ENCODE results near the gene OR51F2.
"Not testable (repeated sequence)": the region's sequence is repeated elsewhere in the genome, so short reads cannot be mapped to it uniquely, and the experiment has no call there.

Gene OR51F2

GRCh38 chr11:4830346-4830745, 9.2 kb downstream of the OR51F2 start:
- Histone ChIP-seq H3K27ac (ENCODE audit: insufficient read depth, low read length, poor library complexity, severe bottlenecking) (no peak overlapping the region), H3K9me3 (ENCODE audit: control insufficient read depth, low read length) (no peaks in the 10 kb centered on the region), H3K4me3 (ENCODE audit: insufficient read depth, low read depth, low read length, poor library complexity, severe bottlenecking) (no peak overlapping the region), H3K27me3 (replicated peaks; ENCODE audit: control insufficient read depth, insufficient read depth, low read length, poor library complexity, severe bottlenecking) (no peaks in the 10 kb centered on the region), H3K36me3 (ENCODE audit: control insufficient read depth, insufficient read depth, low read length) (no peaks in the 10 kb centered on the region), H3K4me1 (ENCODE audit: control insufficient read depth, insufficient read depth, low read length, poor library complexity, severe bottlenecking) (no peaks in the 10 kb centered on the region)
- DNase-seq, result no peak

- H3K27me3 ChIP-seq (replicated peaks; ENCODE audit: control insufficient read depth, insufficient read depth, low read length, poor library complexity, severe bottlenecking), result no peaks in the 10 kb centered on the region
- H3K27ac ChIP-seq (ENCODE audit: insufficient read depth, low read length, poor library complexity, severe bottlenecking), result no peak overlapping the region
- H3K4me1 ChIP-seq (ENCODE audit: control insufficient read depth, insufficient read depth, low read length, poor library complexity, severe bottlenecking), result no peaks in the 10 kb centered on the region
- no peak for DNase-seq
- H3K4me3 ChIP-seq (ENCODE audit: insufficient read depth, low read depth, low read length, poor library complexity, severe bottlenecking), result no peak overlapping the region
- no peaks in the 10 kb centered on the region for H3K9me3 ChIP-seq (ENCODE audit: control insufficient read depth, low read length)
- H3K36me3 ChIP-seq (ENCODE audit: control insufficient read depth, insufficient read depth, low read length), result no peaks in the 10 kb centered on the region
These were observed 9.8 kb downstream of the OR51F2 start for GRCh38 chr11:4830909-4831308.

- no peaks in the 10 kb centered on the region for H3K9me3 ChIP-seq (ENCODE audit: control insufficient read depth, low read length)
These were observed 18.9 kb downstream of the OR51F2 start for GRCh38 chr11:4839851-4840549.

GRCh38 chr11:4848908-4849532, 27.9 kb downstream of the OR51F2 start, which contains the start of gene OR51S1:
OR51S1 (minus strand) TSS chr11:4849208; CDS start chr11:4849208, 0 bp downstream.
- H3K9me3 ChIP-seq (ENCODE audit: control insufficient read depth, low read length), result no peaks in the 10 kb centered on the region
- no peak within 1 kb of the TSS for H3K4me3 ChIP-seq (ENCODE audit: insufficient read depth, low read depth, low read length, poor library complexity, severe bottlenecking)
- no peaks in the 10 kb centered on the region for H3K27me3 ChIP-seq (replicated peaks; ENCODE audit: control insufficient read depth, insufficient read depth, low read length, poor library complexity, severe bottlenecking)
- no peak within 1 kb of the TSS for H3K27ac ChIP-seq (ENCODE audit: insufficient read depth, low read length, poor library complexity, severe bottlenecking)
- no peaks in the 10 kb centered on the region for H3K36me3 ChIP-seq (ENCODE audit: control insufficient read depth, insufficient read depth, low read length)
- H3K4me1 ChIP-seq (ENCODE audit: control insufficient read depth, insufficient read depth, low read length, poor library complexity, severe bottlenecking), result no peaks in the 10 kb centered on the region
- DNase-seq, result no peak

More at GRCh38 chr11:4839851-4840549, 18.9 kb downstream of the OR51F2 start:
- Histone ChIP-seq H3K4me3 (ENCODE audit: insufficient read depth, low read depth, low read length, poor library complexity, severe bottlenecking) (no peak overlapping the region), H3K36me3 (ENCODE audit: control insufficient read depth, insufficient read depth, low read length) (no peaks in the 10 kb centered on the region), H3K4me1 (ENCODE audit: control insufficient read depth, insufficient read depth, low read length, poor library complexity, severe bottlenecking) (no peaks in the 10 kb centered on the region), H3K27ac (ENCODE audit: insufficient read depth, low read length, poor library complexity, severe bottlenecking) (no peak overlapping the region), H3K27me3 (replicated peaks; ENCODE audit: control insufficient read depth, insufficient read depth, low read length, poor library complexity, severe bottlenecking) (no peaks in the 10 kb centered on the region)
- no peak for DNase-seq

GRCh38 chr11:4851033-4851432, 29.9 kb downstream of the OR51F2 start:
- H3K4me1 ChIP-seq (ENCODE audit: control insufficient read depth, insufficient read depth, low read length, poor library complexity, severe bottlenecking), result no peaks in the 10 kb centered on the region
- H3K9me3 ChIP-seq (ENCODE audit: control insufficient read depth, low read length), result no peaks in the 10 kb centered on the region
- no peaks in the 10 kb centered on the region for H3K36me3 ChIP-seq (ENCODE audit: control insufficient read depth, insufficient read depth, low read length)
- no peak for DNase-seq
- no peaks in the 10 kb centered on the region for H3K27me3 ChIP-seq (replicated peaks; ENCODE audit: control insufficient read depth, insufficient read depth, low read length, poor library complexity, severe bottlenecking)
- no peak overlapping the region for H3K4me3 ChIP-seq (ENCODE audit: insufficient read depth, low read depth, low read length, poor library complexity, severe bottlenecking)
- no peak overlapping the region for H3K27ac ChIP-seq (ENCODE audit: insufficient read depth, low read length, poor library complexity, severe bottlenecking)

GRCh38 chr11:4854286-4854685, 33.2 kb downstream of the OR51F2 start:
- DNase-seq, result not testable (repeated sequence)

GRCh38 chr11:4862447-4863236, 41.5 kb downstream of the OR51F2 start:
- Histone ChIP-seq H3K27ac (ENCODE audit: insufficient read depth, low read length, poor library complexity, severe bottlenecking) (no peak overlapping the region), H3K9me3 (ENCODE audit: control insufficient read depth, low read length) (no peaks in the 10 kb centered on the region), H3K27me3 (replicated peaks; ENCODE audit: control insufficient read depth, insufficient read depth, low read length, poor library complexity, severe bottlenecking) (no peaks in the 10 kb centered on the region), H3K36me3 (ENCODE audit: control insufficient read depth, insufficient read depth, low read length) (no peaks in the 10 kb centered on the region), H3K4me1 (ENCODE audit: control insufficient read depth, insufficient read depth, low read length, poor library complexity, severe bottlenecking) (no peaks in the 10 kb centered on the region), H3K4me3 (ENCODE audit: insufficient read depth, low read depth, low read length, poor library complexity, severe bottlenecking) (no peak overlapping the region)
- DNase-seq, result no peak

More at GRCh38 chr11:4854286-4854685, 33.2 kb downstream of the OR51F2 start:
- not testable (repeated sequence) for H3K27ac ChIP-seq (ENCODE audit: insufficient read depth, low read length, poor library complexity, severe bottlenecking); H3K4me3 ChIP-seq (ENCODE audit: insufficient read depth, low read depth, low read length, poor library complexity, severe bottlenecking); H3K27me3 ChIP-seq (replicated peaks; ENCODE audit: control insufficient read depth, insufficient read depth, low read length, poor library complexity, severe bottlenecking); H3K36me3 ChIP-seq (ENCODE audit: control insufficient read depth, insufficient read depth, low read length); H3K9me3 ChIP-seq (ENCODE audit: control insufficient read depth, low read length); H3K4me1 ChIP-seq (ENCODE audit: control insufficient read depth, insufficient read depth, low read length, poor library complexity, severe bottlenecking)

GRCh38 chr11:4863876-4864275, 42.8 kb downstream of the OR51F2 start:
- H3K27me3 ChIP-seq (replicated peaks; ENCODE audit: control insufficient read depth, insufficient read depth, low read length, poor library complexity, severe bottlenecking), result no peaks in the 10 kb centered on the region
- no peaks in the 10 kb centered on the region for H3K4me1 ChIP-seq (ENCODE audit: control insufficient read depth, insufficient read depth, low read length, poor library complexity, severe bottlenecking)
- H3K27ac ChIP-seq (ENCODE audit: insufficient read depth, low read length, poor library complexity, severe bottlenecking), result no peak overlapping the region
- no peak overlapping the region for H3K4me3 ChIP-seq (ENCODE audit: insufficient read depth, low read depth, low read length, poor library complexity, severe bottlenecking)
- no peak for DNase-seq
- H3K9me3 ChIP-seq (ENCODE audit: control insufficient read depth, low read length), result no peaks in the 10 kb centered on the region
- H3K36me3 ChIP-seq (ENCODE audit: control insufficient read depth, insufficient read depth, low read length), result no peaks in the 10 kb centered on the region

GRCh38 chr11:4865855-4866254, 44.7 kb downstream of the OR51F2 start:
- Histone ChIP-seq H3K4me1 (ENCODE audit: control insufficient read depth, insufficient read depth, low read length, poor library complexity, severe bottlenecking) (no peaks in the 10 kb centered on the region), H3K36me3 (ENCODE audit: control insufficient read depth, insufficient read depth, low read length) (no peaks in the 10 kb centered on the region), H3K4me3 (ENCODE audit: insufficient read depth, low read depth, low read length, poor library complexity, severe bottlenecking) (no peak overlapping the region), H3K9me3 (ENCODE audit: control insufficient read depth, low read length) (no peaks in the 10 kb centered on the region), H3K27ac (ENCODE audit: insufficient read depth, low read length, poor library complexity, severe bottlenecking) (no peak overlapping the region), H3K27me3 (replicated peaks; ENCODE audit: control insufficient read depth, insufficient read depth, low read length, poor library complexity, severe bottlenecking) (no peaks in the 10 kb centered on the region)
- DNase-seq, result no peak
